Aorta (tissue), 5 donors: ENCODE measurements around the gene CDK15. TPM values are rescaled to one million over a fixed set of nuclear protein-coding genes. Genes with fewer than 3 reads are reported as not detected.
A peak's percentile ranks its signal among the peaks of the same experiment; 100 is the strongest.

Experiments used
- ATAC-seq: fragments of 200-7000 bp; cut with Tn5 transposase; one replicate; pipeline ENCODE4 v1.9.1; 2022; ENCODE audit warnings: moderate library complexity; ENCODE audit not compliant: low FRiP score
- DNase-seq, 2 donors: peaks; one replicate each; pipeline ENCODE4 v3.0.0-alpha.2; 2020
- H3K27ac ChIP-seq, 2 donors: one replicate each; pipeline ENCODE4 v1.5.1; 2013; ENCODE audit warnings: low read length in 2 of 2, mild to moderate bottlenecking in 2 of 2, moderate library complexity in 2 of 2, control low read depth in 1 of 2, inconsistent platforms in 1 of 2, low read depth in 1 of 2
- H3K27me3 ChIP-seq, 2 donors: one replicate each; pipeline ENCODE4 v1.6.1; 2013; ENCODE audit warnings: control low read depth in 1 of 2, low read length in 1 of 2, mild to moderate bottlenecking in 1 of 2, moderate library complexity in 1 of 2; ENCODE audit not compliant: insufficient read depth in 2 of 2, control insufficient read depth in 1 of 2
- H3K36me3 ChIP-seq, 2 donors: one replicate each; pipeline ENCODE4 v1.6.1; 2013; ENCODE audit warnings: control low read depth in 1 of 2, low read length in 1 of 2, mild to moderate bottlenecking in 1 of 2; ENCODE audit not compliant: insufficient read depth in 2 of 2, control insufficient read depth in 1 of 2
- H3K4me1 ChIP-seq, 2 donors: one replicate each; pipeline ENCODE4 v1.6.1; 2013; ENCODE audit warnings: low read length in 2 of 2, control low read depth in 1 of 2, mild to moderate bottlenecking in 1 of 2, moderate library complexity in 1 of 2; ENCODE audit not compliant: insufficient read depth in 2 of 2, control insufficient read depth in 1 of 2
- H3K4me3 ChIP-seq, 2 donors: one replicate each; pipeline ENCODE4 v1.5.1; 2013; ENCODE audit warnings: low read length in 2 of 2, control low read depth in 1 of 2, mild to moderate bottlenecking in 1 of 2
- H3K9me3 ChIP-seq: one replicate; pipeline ENCODE4 v1.6.1; 2013; ENCODE audit warnings: mild to moderate bottlenecking, low read length; ENCODE audit not compliant: control insufficient read depth
- WGBS, 2 donors: extraction: QIAGEN DNeasy Blood & Tissue Kit; methylation state at CpG; one replicate each; pipeline ENCODE4 v1.1.7; 2013; 5-methylcytosine and 5-hydroxymethylcytosine counted together
- intact Hi-C, 2 donors: fragments of 100-400 bp; cut with DNase I; formaldehyde crosslinking; loops; one replicate each; pipeline versions ENCODE4 v1.14.2 to v1.15.0; 2022
- polyA plus RNA-seq, 2 donors: library from polyadenylated mRNA; stranded (reverse); fragments of 200-250 nt; gene quantifications; one replicate each; pipeline ENCODE4 v1.2.3, GENCODE V29; 2013
- total RNA-seq, 2 donors: library from RNA; stranded (reverse); fragmentation: NEBNext Ultra II Directional; extraction: Animal tissue kit (Norgen Biotek cat#: 25700); gene quantifications; one replicate each; pipeline ENCODE4 v1.2.1, GENCODE V29; 2021
- donor health status: healthy with polysubstance abuse.
- donor health status: Bipolar disorder and iron deficiency.
- donor health status: DM: no; HTN: no; CAD: no.
- donor health status: DM: no; HTN: no; CAD: no.
- donor health status: DM: yes; HTN: yes; CAD: no.

The CDK15 gene
- total and polyA plus RNA-seq, 4 donors = 0.56 to 7.7 (median 3.5) TPM

- WGBS, 2 donors = 18 to 33% methylated on average over 3 of the region's 3 CpGs
- intact Hi-C loops = no loop called here
- peak overlapping the region; percentile 13 to 19 for H3K27ac ChIP-seq
- no peaks in the 10 kb centered on the region for H3K27me3 ChIP-seq
- ATAC-seq = no peak
- peak in 1 of 2 donors; percentile 43 for DNase-seq
- peaks cover 6 to 8% of the 10 kb centered on the region in 2 donors for H3K4me1 ChIP-seq
- no peaks in the 10 kb centered on the region for H3K36me3 ChIP-seq
- no peaks in the 10 kb centered on the region for H3K9me3 ChIP-seq
- H3K4me3 ChIP-seq = no peak overlapping the region
These were observed 74.2 kb downstream of the CDK15 start for GRCh38 chr2:201880579-201880978.

DNA sequence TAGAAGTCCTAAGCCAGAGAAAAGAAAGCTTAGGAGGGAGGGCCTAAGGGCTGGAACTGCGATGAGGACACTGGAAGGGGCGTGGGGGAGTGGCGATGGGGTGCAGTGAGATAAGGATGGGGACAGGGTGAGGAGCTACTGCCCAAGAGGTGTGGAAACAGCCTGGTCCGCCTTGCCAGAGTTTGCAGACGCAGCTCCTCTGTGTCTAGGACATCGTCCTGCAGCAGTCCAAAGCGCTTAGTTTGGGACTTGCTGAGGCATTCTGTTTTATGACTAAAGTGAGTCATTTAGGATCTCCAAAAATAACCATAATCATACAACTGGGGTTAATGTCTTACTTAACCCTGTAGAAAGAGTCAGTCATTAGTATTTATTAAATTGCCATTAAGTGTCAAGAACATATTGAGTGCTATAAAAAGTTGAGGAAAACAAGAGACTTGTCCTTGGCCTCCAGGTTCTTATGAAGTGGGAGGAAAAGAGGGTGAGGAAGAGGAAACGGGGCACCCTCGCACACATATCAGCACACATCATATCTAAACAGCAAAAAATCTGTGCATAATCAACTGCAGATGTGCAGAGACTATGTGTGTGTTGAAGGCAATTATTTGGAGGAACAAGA is 74.8 kb downstream of the CDK15 start:
- DNase-seq (peak in 1 of 2 donors; percentile 50), ATAC-seq (peak; percentile 75)
- H3K4me3 ChIP-seq = no peak overlapping the region
- peak overlapping the region; percentile 13 to 19 for H3K27ac ChIP-seq
- H3K9me3 ChIP-seq = no peaks in the 10 kb centered on the region
- peaks cover 6 to 8% of the 10 kb centered on the region in 2 donors for H3K4me1 ChIP-seq
- intact Hi-C loops = no loop called here
- no peaks in the 10 kb centered on the region for H3K36me3 ChIP-seq
- 18 to 19% methylated on average over 9 of the region's 9 CpGs for WGBS, 2 donors
- no peaks in the 10 kb centered on the region for H3K27me3 ChIP-seq

GRCh38 chr2:201881741-201882140 is 75.4 kb downstream of the CDK15 start:
- 93 to 98% methylated on average over 4 of the region's 4 CpGs for WGBS, 2 donors
- no peak for ATAC-seq
- intact Hi-C loops = no loop called here

GRCh38 chr2:201882353-201883090 is 76.2 kb downstream of the CDK15 start:
- H3K9me3 ChIP-seq = no peaks in the 10 kb centered on the region
- peaks cover 6 to 8% of the 10 kb centered on the region in 2 donors for H3K4me1 ChIP-seq
- no peak overlapping the region for H3K4me3 ChIP-seq
- no peaks in the 10 kb centered on the region for H3K36me3 ChIP-seq
- 5 to 8% methylated on average over 14 of the region's 14 CpGs for WGBS, 2 donors
- H3K27me3 ChIP-seq = no peaks in the 10 kb centered on the region
- intact Hi-C loops = no loop called here
- DNase-seq = peak in 1 of 2 donors; percentile 49
- no peak for ATAC-seq
- H3K27ac ChIP-seq = no peak overlapping the region

More at GRCh38 chr2:201881741-201882140, 75.4 kb downstream of the CDK15 start:
- no peak overlapping the region for H3K4me3 ChIP-seq
- DNase-seq = no peak
- H3K27me3 ChIP-seq = no peaks in the 10 kb centered on the region
- H3K27ac ChIP-seq = peak overlapping the region in 1 of 2 donors; percentile 21
- H3K36me3 ChIP-seq = no peaks in the 10 kb centered on the region
- H3K9me3 ChIP-seq = no peaks in the 10 kb centered on the region
- H3K4me1 ChIP-seq = peaks cover 6 to 8% of the 10 kb centered on the region in 2 donors

GRCh38 chr2:201883606-201884369 is 77.5 kb downstream of the CDK15 start:
- Histone ChIP-seq H3K4me3 (no peak overlapping the region), H3K4me1 (peaks cover 6 to 8% of the 10 kb centered on the region in 2 donors), H3K27ac (peak overlapping the region in 1 of 2 donors; percentile 40), H3K9me3 (no peaks in the 10 kb centered on the region), H3K27me3 (no peaks in the 10 kb centered on the region), H3K36me3 (no peaks in the 10 kb centered on the region)
- WGBS, 2 donors = 6 to 7% methylated on average over 8 of the region's 8 CpGs
- peak in 1 of 2 donors; percentile 50 for DNase-seq
- intact Hi-C loops = no loop called here
- peak; percentile 63 for ATAC-seq

- H3K36me3 ChIP-seq = no peaks in the 10 kb centered on the region
- H3K27me3 ChIP-seq = no peaks in the 10 kb centered on the region
- H3K27ac ChIP-seq = no peak overlapping the region
- H3K9me3 ChIP-seq = no peaks in the 10 kb centered on the region
- H3K4me1 ChIP-seq = peaks cover 4 to 6% of the 10 kb centered on the region in 2 donors
- no peak overlapping the region for H3K4me3 ChIP-seq
- intact Hi-C loops = no loop called here
- 65 to 69% methylated on average over 3 of the region's 3 CpGs for WGBS, 2 donors
- ATAC-seq (no peak), DNase-seq (no peak)
These were observed 80.2 kb downstream of the CDK15 start for GRCh38 chr2:201886504-201886903.

DNA sequence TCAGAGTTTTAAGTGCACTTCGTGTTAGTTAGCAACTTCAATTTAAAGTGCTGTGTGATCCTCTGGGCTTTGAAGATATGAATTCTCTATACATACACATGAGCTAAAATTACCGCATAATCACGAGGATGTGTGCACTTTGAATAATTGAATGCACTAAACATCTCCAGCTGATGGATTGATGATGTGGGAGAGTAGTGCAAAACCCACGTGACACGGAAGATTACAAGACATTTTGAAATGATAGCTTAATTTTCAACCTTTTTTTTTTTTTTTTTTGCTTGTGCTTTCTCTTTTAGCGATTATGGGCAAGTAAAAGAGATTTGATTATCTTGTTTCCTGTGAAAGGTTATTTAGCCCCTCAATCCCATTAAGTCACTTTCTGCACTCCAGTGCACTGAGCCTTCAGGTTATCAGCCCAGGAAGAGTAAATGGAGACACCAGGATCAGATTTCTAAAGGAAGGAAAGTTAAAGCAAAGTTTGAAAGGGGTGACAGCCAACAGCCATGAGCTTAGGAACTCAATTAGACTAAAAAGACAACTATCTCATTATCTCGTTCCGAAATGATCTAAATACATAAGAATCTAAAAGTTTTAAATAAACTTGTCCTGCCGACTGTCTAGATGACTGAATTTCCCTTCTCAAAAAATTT is 81.6 kb downstream of the CDK15 start:
- peaks cover 1 to 6% of the 10 kb centered on the region in 2 donors for H3K4me1 ChIP-seq
- no peaks in the 10 kb centered on the region for H3K36me3 ChIP-seq
- intact Hi-C loops = no loop called here
- DNase-seq = no peak
- no peak overlapping the region for H3K27ac ChIP-seq
- no peaks in the 10 kb centered on the region for H3K27me3 ChIP-seq
- ATAC-seq = no peak
- H3K4me3 ChIP-seq = no peak overlapping the region
- WGBS, 2 donors = 44 to 55% methylated on average over 9 of the region's 9 CpGs
- no peaks in the 10 kb centered on the region for H3K9me3 ChIP-seq

DNA sequence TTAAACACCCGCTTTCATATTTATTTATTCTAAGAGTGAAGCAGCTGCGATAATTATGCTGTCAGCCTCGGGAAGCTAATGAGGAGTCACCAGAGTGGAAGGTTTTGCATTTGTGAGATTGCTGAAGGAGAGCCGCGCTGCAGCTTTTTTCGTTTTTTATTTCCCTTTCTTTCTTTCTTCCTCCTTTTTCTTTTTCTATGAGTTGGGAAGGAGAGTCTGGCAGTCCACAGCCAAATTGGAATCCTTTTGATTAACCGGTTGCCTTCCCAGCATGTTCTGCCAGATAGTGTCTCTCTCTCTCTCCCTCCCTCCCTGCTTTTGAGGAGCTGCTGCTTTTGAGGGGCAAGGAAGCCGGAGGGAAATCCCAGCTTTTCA is 82.1 kb downstream of the CDK15 start:
- intact Hi-C loops = no loop called here
- H3K27ac ChIP-seq = no peak overlapping the region
- no peak for DNase-seq

More for the DNA sequence above, 82.1 kb downstream of the CDK15 start:
- Histone ChIP-seq H3K9me3 (no peaks in the 10 kb centered on the region), H3K4me1 (peaks cover 0 to 4% of the 10 kb centered on the region in 2 donors), H3K27me3 (no peaks in the 10 kb centered on the region), H3K4me3 (no peak overlapping the region), H3K36me3 (no peaks in the 10 kb centered on the region)
- ATAC-seq = peak; percentile 8
- WGBS, 2 donors = 32 to 33% methylated on average over 8 of the region's 8 CpGs
